HG02588 (cell line): ENCODE data around the gene CCDC6.
"Not testable (repeated sequence)": the region's sequence is repeated elsewhere in the genome, so short reads cannot be mapped to it uniquely, and the experiment has no call there.

Experiments used
- ATAC-seq: cut with Tn5 transposase; IDR thresholded peaks from one replicate; pipeline ENCODE4 v1.9.1; 2021; ENCODE audit warnings: mild to moderate bottlenecking, moderate library complexity; ENCODE audit not compliant: unreplicated experiment

CCDC6 gene

DNA sequence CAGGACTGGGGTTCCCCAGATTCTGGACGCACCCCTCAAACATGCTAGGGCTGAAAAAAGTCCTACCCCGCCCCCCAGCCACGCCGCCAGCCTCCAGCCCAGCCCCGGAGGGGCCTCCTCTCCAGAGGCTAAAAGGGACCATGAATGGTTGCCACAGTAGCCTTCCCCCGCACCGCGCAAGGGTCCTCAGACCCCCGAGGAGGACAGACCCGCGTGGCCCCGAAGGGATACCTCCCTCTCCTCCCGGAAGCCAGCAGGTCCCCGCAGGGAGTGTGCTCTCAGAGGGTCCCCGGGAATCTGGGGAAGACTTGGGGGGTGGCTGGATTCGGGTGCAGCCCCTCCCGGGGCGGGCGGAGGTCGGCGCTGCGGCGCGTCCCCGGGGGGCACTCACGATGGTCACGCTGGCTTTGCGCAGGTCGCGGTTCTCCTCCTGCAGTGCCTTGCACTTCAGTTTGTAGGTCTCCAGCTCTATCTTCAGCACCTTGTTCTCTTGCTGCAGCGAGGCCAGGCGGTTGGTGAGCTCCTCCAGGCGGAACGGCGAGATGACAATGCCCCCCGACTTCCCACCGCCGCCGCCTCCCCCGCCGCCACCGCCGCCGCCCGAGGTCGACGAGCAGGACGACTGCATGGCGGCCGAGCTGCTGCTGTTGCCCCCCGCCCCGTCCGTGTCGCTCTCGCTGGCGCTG, 482 bp downstream of the CCDC6 start:
- ATAC-seq = no peak

DNA sequence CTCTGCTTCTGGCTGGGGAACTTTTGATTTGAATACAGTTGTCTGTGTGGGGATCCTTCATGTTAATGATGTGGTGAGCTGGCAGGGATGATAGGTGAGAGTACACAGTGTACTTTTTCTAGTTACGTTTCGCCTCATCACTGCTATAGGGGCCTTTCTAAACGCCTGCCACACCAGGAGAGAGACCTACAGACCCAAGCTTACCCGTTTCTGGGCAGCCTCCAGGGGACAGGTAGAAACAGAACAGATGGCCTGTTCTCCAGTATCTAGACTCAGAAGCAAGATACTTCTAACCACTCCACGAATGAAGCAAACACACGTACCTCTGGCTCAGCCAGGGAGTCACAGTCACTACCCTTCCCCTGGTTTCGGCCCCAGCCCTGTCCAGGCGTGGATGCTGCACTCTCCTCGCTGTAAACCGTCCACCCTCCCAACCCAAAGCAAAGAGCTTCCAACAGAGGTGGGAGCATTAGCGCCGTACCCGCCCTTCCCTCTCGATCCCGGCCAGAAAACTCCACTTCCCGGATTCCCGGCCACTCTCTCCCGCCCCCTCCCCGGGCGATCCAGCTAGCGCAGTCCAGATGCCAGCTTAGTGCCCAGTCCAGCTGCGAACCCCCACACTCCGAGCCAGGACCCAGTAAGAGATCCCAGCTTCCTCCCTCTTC, 1.2 kb downstream of the CCDC6 start:
- peak; percentile 55 for ATAC-seq

DNA sequence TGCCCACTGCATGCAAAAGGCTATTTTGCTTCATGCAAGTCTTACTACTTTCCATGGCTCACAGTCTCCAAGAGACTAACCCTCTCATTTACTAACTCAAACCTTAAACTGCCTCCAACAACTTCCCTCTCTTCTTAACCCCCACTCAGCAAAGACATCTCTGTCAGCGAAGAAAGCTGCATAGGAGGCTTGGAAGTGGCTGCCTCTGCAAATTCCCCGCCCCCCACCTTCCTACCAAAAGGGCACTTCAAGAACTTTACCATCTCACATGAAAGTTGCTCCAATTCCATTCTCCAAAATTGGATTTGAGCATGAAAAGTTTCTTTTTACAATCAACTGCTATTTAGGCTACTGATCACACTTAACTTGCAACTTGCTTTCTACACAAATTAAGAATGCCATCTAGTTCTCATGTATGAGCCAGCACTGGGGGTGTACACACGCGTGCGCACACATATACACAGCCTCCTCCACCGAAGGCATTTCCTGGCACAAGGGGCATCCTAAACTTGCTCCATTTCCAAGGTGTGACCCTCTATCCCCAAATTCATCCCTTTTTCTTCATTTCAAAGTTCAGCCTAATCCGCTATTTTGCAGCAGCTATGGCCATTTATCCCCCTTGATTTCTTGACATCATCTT, 1.8 kb downstream of the CCDC6 start:
- no peak for ATAC-seq

DNA sequence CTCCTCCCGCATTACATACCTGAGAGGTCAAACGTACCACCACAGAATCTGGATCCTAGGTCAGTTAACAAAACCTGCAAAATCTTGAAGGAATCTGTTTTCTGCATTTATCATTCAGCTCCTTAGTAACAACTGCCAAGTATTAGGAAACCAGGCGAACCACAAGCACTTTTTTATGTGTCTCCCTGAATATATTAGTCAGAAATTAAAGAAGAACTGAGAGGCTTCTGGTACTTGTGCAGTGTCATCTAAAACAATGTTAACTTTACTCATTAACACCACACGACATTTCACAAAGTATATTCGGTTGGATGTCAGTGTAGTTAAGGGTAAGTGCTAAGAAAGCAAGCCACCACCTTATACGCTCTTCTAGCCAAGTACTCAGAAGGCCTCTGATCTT, 2.5 kb downstream of the CCDC6 start:
- ATAC-seq = no peak

GRCh38 chr10:59902016-59902415, 4.3 kb downstream of the CCDC6 start:
- ATAC-seq = no peak

GRCh38 chr10:59901470-59901869, 4.9 kb downstream of the CCDC6 start:
- ATAC-seq = no peak

- ATAC-seq = no peak
These were observed 6.2 kb downstream of the CCDC6 start for GRCh38 chr10:59900048-59900727.

GRCh38 chr10:59898125-59898835, 8.1 kb downstream of the CCDC6 start:
- no peak for ATAC-seq

GRCh38 chr10:59896191-59896590, 10.2 kb downstream of the CCDC6 start:
- no peak for ATAC-seq

DNA sequence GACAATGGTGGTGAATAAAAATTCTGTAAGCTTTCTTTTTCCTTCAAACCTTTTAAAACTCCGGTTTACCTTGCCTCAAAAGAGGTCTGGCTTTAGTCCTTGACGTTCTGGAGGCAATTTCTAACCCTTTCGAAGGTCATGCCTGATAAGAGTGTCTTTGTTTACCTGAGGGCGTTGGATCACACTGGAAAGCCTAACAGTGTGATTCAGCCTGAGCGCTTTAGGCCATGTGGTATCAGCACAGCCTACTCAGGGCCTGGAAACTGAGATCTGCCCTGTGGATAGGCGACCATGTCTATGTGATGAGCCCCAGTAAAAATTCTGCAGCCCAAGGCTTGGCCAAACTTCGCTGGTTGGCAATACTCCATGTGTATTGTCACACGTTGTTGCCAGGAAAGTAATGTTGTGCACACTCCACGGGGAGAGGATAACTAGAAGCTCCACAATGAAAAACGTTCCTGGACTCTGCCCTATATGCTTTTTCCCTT, 10.7 kb downstream of the CCDC6 start:
- no peak for ATAC-seq

GRCh38 chr10:59894114-59894513, 12.2 kb downstream of the CCDC6 start:
- no peak for ATAC-seq

- ATAC-seq = no peak
These were observed 13.7 kb downstream of the CCDC6 start for GRCh38 chr10:59892697-59893096.

DNA sequence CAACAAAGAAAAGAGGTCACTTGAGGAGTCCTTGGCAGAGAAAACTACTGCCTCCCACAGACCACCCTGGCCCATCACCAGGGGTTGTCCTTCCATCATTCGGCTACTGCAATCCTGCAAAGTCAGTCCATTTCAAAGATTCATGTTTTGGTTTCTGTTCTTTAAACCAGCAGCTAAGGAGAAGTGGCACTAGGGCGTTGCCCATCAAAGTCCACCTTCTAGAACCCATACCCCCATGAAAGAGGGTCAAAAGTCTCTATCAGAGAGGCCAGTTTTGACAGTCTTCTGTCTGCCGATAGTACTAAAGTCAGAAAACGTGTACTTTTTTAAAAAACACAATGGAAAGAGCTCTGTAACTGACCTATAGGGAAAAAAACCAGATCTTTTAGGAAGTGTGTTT, 14.4 kb downstream of the CCDC6 start:
- no peak for ATAC-seq

DNA sequence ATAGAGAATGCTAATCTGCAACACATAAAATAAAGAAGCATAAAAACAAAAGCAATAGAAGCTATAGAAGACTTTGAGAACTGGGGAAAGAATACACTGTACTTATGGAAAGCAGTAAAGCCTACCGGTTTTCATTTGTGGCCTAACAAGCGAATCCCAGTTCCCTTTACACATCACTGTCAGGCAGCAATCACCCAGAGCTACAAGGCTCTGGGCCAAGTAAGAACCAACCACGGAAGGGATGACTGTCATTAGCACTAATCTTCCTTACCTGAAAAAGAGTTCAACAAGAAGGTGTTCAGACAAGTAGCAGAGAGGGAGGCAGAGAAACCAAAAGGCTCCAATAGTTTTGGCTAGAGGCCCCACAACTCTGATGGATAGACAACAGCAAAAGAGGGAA, 15.0 kb downstream of the CCDC6 start:
- ATAC-seq = peak; percentile 56

DNA sequence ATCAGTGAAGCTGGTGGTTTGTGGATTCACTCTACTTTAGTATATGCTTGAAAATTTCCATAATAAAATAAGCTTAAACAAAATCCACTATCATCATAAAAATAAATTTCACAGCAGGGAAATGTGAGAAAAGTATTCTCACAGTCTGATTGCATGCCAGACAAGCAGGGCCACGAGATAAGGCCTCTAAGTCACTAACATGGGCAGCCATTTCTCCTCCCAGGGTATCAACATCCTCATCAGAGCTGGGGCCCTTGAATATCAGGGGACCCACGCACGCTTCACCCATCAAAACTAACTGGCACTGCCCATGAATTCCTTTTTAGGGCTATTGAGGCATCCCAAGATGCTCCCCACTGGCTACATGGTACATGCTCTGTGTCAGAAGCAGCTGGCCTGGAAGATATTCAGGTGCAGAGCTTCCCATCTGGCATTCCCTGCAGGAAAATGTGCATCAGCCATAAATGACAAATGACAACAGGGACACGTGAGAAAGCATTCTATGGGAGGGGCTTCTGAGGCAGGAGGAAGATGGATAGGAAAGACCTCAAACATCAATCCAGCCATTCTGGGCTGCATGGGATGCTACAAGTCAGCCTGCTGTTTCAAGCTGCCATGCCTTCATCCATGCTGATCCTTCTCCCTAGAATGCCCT, 17.4 kb downstream of the CCDC6 start:
- no peak for ATAC-seq

- ATAC-seq = no peak
These were observed 18.2 kb downstream of the CCDC6 start for GRCh38 chr10:59887972-59888640.

GRCh38 chr10:59887006-59887405, 19.4 kb downstream of the CCDC6 start:
- ATAC-seq = no peak

- peak; percentile 88 for ATAC-seq
These were observed 20.8 kb downstream of the CCDC6 start for GRCh38 chr10:59885430-59886134.

GRCh38 chr10:59884893-59885292, 21.5 kb downstream of the CCDC6 start:
- not testable (repeated sequence) for ATAC-seq
